ENCODE measurements around the gene MRE11. TPM values are rescaled to one million over a fixed set of nuclear protein-coding genes. Genes with fewer than 3 reads are reported as not detected.
"Not testable (repeated sequence)": the region's sequence is repeated elsewhere in the genome, so short reads cannot be mapped to it uniquely, and the experiment has no call there.

MRE11 gene
- total RNA-seq, 4 donors from 2014 or later = 10.4 to 21.0 (median 14.4) TPM

DNA sequence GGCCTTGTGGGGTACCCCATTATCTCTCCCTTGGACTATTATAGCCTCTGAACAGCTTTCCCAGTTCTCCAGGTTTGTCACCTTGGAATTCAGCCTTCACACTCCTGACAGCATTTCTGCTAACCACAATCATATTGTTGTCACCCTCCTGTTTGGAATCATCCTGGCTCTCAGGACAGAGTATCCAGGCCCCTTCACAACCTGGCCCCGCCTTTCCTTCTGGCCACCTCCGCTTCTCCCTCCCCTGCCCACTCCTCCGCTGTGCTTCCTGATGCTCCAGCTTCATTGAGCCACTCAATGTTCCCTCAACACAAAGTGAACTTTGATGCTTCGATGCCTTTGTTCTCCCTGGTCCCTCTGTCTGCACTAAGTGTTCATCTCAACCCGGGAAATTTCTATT is 95.5 kb downstream of the MRE11 start:
- no peak for DNase-seq (ENCODE audit: low spot score)
- TF ChIP-seq CTCF (IDR thresholded peaks at IDR 0.05) = no peak
- ATAC-seq (ENCODE audit: low FRiP score) = no peak

GRCh38 chr11:94396282-94396681 is 97.4 kb downstream of the MRE11 start:
- ATAC-seq (ENCODE audit: low FRiP score) = no peak
- TF ChIP-seq CTCF (IDR thresholded peaks at IDR 0.05) = no peak
- no peak for DNase-seq (ENCODE audit: low spot score)

GRCh38 chr11:94391937-94392336 is 101.7 kb downstream of the MRE11 start:
- ATAC-seq (ENCODE audit: low FRiP score); DNase-seq (ENCODE audit: low spot score): not testable (repeated sequence)

GRCh38 chr11:94379613-94380012 is 114.0 kb downstream of the MRE11 start:
- no peak for TF ChIP-seq CTCF (IDR thresholded peaks at IDR 0.05)
- DNase-seq (ENCODE audit: low spot score) (no peak), ATAC-seq (ENCODE audit: low FRiP score) (no peak)

GRCh38 chr11:94376841-94377240 is 116.8 kb downstream of the MRE11 start:
- no peak for ATAC-seq (ENCODE audit: low FRiP score)
- no peak for DNase-seq (ENCODE audit: low spot score)

GRCh38 chr11:94370576-94370975 is 123.1 kb downstream of the MRE11 start:
- DNase-seq (ENCODE audit: low spot score); ATAC-seq (ENCODE audit: low FRiP score): not testable (repeated sequence)

More at GRCh38 chr11:94376841-94377240, 116.8 kb downstream of the MRE11 start:
- no peak for TF ChIP-seq CTCF (IDR thresholded peaks at IDR 0.05)

Small RNAs within 50 kb of the gene (small RNA-seq; reads per million reads assigned to genes)
- gene MIR548L = not detected

Other genes with a start within 250 kb of the MRE11 start
- not detected for gene IZUMO1R, start 189.3 kb downstream of the MRE11 start, total RNA-seq
- gene GPR83, start 92.4 kb downstream of the MRE11 start, total RNA-seq = under 1 TPM in 1 of 4 donors, not detected in 3; 0.09 TPM
- 10 to 100 TPM in 2 of 4 donors, 1 to 10 TPM in 2; 7.2 to 25.2 (median 9.3) TPM for gene ANKRD49, start 140 bp upstream of the MRE11 start, total RNA-seq
- not detected for gene C11orf97, start 18.6 kb upstream of the MRE11 start, total RNA-seq
- 1 to 10 TPM; 4.2 to 7.4 (median 6.9) TPM for gene FUT4, start 50.1 kb upstream of the MRE11 start, total RNA-seq
- gene PIWIL4, start 73.5 kb upstream of the MRE11 start, total RNA-seq = 1 to 10 TPM; 2.3 to 6.0 (median 2.7) TPM

All from omental fat pad (tissue), 4 donors.